GM12874 (cell line): Measurements from ENCODE around the gene HTR7.

Source experiments
- TF ChIP-seq, protein P1 (sequence below): IDR thresholded peaks from 2 replicates; pipeline ENCODE4 v1.5.1; 2011; ENCODE audit warnings: low read depth, mild to moderate bottlenecking, control low read depth, low read length, moderate library complexity; ENCODE audit not compliant: insufficient read depth

Gene HTR7

DNA sequence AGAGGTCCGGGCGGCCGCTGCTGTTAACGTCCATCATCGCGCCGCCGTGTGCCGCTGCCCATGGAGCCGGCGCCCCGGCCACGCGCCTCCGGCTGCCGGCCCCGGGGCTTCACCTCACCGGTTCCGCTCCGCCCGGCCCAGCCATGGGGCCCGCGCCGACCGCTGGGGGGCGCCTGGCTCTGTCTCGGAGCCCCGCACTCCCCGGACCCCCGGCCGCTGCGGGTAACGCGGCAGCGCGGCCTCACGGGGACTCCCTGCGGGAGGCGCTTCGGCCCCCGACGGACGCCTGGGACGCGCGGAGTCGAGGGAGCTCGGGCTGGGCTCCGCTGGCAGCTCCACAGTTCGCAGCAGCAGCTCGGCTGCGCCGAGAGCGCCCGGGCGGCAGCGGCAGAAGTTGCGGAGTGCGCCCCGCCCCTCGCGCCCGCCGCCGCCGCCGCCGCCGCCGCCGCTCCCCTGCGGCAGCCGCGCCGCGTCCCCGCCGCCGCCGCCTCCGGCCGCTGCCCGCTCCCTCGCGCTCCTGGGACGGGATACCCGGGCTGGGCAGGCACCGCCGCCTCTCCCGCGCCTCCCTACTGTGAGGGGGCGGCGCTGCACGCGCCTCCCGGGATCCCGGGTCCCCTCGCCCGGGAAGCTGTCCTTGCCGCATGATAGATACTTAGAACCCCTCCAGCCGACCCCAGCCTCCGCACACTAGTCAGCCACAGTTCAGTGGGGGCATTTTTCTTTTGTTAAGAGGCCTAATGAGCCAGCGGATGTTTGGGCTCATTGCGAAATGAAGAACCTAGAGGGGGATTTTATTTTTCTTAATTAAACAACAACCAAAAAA lies at the start of gene HTR7:
TSS of gene HTR7 (minus strand) at position 405 of the 826 bp plus-strand sequence. CDS start at position 37, 368 bp downstream.
- TF ChIP-seq, protein P1, sequence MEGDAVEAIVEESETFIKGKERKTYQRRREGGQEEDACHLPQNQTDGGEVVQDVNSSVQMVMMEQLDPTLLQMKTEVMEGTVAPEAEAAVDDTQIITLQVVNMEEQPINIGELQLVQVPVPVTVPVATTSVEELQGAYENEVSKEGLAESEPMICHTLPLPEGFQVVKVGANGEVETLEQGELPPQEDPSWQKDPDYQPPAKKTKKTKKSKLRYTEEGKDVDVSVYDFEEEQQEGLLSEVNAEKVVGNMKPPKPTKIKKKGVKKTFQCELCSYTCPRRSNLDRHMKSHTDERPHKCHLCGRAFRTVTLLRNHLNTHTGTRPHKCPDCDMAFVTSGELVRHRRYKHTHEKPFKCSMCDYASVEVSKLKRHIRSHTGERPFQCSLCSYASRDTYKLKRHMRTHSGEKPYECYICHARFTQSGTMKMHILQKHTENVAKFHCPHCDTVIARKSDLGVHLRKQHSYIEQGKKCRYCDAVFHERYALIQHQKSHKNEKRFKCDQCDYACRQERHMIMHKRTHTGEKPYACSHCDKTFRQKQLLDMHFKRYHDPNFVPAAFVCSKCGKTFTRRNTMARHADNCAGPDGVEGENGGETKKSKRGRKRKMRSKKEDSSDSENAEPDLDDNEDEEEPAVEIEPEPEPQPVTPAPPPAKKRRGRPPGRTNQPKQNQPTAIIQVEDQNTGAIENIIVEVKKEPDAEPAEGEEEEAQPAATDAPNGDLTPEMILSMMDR, result peak; percentile 66

DNA sequence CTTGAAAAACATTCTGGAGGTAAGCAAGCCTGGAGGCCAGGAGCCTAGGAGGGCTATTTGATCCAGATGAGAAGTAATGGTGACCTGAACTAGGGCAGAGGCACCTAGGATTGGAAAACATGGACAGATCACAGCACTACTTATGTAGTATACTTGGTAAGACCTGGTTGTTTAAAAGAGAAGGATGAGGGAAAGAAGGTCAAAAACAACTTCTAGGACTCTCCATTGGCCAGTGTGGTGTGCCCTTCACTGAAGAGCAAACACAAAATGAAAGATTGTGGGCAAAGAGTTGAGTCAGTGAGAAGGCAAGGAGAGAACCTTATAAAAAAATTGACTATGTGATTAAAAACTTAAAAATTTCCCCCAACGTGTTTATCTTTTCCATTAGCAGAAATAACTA lies 48.8 kb upstream of the HTR7 start:
- TF ChIP-seq, protein P1, result no peak

DNA sequence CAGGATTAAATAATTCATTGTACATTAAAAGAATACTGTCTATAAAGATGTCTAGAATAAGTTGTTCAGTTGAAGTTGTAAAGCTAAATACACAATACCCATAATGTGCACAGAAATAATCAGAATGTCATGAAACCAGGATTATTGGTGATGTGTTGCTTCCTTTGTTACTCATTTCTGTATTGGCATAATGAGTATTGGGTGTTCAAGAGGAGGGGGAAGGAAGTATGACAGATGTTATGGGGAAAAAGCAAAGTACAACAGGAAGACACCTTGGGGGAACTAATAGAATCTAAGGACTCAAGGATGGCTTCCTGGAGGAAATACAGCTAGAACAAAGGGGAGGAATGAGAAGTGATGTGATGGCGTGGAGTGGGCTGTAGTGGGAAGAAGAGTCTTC lies 48.1 kb upstream of the HTR7 start:
- TF ChIP-seq, protein P1, result no peak

DNA sequence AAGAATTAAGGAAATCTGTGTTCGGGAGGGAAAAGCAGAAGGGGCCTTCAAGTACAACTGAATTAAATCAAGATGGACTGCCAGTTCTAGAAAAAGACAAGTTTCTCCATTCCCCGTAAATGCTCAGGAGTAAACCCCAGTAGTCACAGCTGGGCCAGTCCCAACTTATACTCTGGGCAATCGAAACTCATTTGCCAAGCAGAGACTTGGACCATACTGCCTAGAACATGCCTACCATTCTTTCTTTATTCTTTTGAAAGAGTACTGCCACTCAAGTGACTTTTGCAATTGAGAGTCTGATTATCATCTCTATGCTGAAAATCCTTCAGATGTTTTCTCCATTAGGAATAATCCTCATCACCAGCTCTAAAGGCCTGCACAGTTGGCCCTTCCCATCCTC lies 35.4 kb upstream of the HTR7 start:
- TF ChIP-seq, protein P1, result no peak

DNA sequence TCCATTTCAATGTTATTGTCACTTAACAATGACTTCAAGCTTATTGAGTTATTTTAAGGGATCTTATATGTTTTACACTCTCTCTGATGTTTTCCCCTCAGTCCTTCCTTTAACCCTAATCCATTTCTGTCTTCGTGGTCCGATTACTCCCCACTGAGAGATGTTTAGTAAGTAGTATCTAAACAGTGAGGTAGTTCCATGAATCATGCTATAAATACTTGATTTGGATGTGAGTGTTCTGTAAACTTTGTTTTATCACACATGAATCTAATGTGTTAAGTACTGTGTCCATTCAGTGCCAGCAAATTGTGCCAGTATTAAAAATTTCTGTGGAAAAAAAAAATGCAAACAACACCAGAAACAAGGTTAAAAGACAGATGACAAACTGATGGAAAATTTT lies 32.5 kb upstream of the HTR7 start:
- TF ChIP-seq, protein P1, result no peak

DNA sequence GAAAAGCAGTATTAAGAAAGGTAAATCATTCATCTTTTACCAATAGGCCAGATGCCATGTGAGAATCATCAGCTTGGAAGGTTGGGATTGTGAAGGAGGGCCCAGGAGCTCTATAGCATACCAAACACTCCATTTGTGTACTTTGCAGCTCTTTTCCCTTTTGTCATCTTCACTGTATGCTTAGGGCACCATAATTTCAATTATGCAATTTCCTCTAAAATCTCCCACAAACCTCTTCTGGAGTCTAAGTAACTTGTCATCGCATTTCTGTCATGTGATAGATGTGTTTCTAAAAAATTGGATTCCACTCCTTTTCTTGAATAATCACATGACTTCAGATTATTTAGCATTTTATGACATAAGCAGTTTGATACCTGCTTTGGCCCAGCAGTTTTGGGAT lies 31.8 kb upstream of the HTR7 start:
- TF ChIP-seq, protein P1, result no peak

DNA sequence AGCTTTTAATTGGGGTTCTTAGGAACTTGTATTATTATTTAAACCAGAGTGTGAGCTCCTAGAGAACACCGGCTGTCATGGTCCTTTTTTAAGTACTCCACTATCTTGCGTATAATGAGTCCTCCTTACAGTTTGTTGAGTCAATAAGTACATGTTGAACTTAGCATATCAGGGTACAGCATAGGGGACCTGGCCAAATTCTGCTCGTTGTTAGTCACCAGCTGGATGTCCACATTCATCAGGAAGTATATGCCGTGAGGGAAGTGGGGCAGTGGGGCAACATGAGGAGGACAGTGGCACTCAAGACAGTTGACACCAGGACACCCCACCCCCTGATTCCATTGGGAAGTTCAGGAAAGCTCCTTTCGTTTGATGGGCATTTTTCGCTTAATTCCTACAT lies 30.5 kb upstream of the HTR7 start:
- TF ChIP-seq, protein P1, result no peak
